GM21390 (cell line): ENCODE measurements around the gene CDH12.

Experiments
- ATAC-seq: cut with Tn5 transposase; IDR thresholded peaks from one replicate; pipeline ENCODE4 v1.9.1; 2021; ENCODE audit not compliant: unreplicated experiment

Gene CDH12

DNA sequence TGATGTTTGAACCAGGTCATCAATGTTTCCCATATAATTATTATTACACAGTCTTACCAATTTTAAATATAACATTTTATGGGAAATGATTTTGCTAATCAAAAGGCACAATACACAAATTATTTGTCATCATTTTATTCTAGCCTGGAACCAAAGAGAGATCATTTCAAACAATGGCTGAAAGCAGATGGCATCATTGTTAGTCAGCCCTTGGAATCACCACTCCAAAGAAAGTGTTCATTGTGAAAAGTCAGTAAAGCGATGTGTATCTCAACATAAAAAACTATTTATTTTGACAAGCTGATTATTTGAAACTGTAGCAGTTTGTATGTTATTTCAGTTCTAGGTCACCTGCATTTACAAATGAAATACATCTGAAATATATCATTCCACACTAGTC, 1068.7 kb downstream of the CDH12 start:
- no peak for ATAC-seq

DNA sequence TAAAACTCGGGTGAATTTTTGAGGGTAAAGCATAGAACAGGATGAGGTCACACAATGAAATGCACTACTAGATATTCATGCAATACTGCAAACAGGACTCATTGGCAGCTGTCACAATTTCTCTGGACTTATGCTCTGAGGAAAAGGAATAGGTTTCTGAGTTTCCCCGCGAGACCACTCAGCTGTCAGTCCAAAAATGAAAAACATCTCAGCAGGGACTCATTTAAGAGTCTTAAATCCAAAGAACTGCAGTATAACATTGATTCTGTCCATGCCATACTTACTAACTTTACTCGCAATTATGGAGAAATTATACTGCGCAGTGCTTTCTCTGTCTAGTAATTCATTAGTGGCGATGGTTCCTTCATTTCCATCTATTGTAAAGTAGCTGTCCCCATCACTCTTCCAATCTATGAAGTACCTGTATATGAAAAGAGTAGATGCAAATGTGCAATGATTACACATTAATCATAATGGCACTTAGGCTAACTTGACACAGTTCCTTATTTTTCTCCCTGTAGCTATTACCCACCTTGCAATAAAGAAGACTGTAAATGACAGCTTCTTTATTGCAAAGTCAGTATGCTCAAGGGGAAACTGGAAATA, 1070.0 kb downstream of the CDH12 start:
- ATAC-seq = no peak

DNA sequence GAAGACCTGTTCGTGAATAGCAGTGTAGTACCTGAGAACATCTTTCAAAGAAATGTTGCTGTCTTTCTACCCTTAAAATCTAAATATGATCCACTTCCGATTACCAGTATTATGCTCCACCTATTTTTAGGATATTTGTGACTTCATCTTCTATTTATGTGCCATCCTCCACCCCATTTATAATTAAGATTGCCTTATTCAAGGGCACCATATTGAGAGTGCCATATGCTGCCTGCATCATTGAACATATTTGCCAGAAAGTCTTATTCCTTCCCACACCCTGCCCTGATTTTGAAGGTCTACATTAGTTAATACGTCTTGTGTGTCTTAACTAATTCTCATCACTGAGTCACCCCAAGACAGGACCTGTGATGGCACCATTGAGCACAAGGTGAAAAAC, 1076.7 kb downstream of the CDH12 start:
- ATAC-seq = no peak

DNA sequence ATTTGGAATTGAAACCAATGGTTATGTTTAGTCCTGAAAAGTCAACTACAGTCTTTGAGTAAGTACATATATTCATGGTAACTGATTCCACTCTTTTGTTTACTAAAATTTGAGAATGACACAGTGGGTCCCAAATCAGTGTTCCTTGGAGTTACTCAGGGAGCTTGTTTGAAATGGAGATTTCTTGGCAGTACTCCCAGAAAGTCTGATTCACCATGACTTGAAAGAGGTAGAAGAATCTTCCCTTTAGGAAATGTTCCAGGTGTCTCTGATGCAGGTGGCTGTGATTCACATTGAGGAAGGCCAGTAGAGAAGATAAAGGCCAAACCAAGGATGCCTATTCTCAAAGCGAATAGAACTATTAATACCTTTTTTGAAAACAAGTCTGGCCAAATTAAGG, 1078.3 kb downstream of the CDH12 start:
- ATAC-seq = no peak

DNA sequence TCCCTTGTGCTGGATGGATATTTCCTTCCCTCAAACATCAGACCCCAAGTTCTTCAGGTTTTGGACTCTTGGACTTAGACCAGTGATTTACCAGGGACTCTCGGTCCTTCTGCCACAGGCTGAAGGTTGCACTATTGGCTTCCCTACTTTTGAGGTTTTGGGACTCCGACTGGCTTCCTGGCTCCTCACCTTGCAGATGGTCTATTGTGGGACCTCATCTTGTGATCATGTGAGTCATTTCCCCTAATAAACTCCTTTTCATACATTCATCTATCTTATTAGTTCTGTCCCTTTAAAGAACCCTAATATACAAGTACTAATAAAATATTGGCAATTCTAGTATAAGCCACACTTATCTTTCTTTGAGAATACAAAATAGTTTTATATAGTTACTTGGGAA, 1078.9 kb downstream of the CDH12 start:
- ATAC-seq = no peak

DNA sequence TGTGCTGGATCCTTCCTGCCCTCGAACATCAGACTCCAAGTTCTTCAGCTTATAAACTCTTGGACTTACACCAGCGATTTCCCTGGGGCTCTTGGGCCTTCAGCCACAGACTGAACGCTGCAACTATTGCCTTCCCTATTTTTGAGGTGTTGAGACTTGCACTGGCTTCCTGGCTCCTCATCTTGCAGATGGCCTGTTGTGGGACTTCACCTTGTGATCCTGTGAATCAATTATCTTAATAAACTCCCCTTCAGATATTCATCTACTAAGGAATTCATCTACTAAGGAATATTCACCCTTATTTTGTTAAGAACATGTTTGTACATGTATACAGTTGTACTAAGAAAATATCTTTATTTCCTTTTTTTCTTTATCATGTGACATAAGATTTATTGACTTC, 1079.7 kb downstream of the CDH12 start:
- ATAC-seq = no peak

DNA sequence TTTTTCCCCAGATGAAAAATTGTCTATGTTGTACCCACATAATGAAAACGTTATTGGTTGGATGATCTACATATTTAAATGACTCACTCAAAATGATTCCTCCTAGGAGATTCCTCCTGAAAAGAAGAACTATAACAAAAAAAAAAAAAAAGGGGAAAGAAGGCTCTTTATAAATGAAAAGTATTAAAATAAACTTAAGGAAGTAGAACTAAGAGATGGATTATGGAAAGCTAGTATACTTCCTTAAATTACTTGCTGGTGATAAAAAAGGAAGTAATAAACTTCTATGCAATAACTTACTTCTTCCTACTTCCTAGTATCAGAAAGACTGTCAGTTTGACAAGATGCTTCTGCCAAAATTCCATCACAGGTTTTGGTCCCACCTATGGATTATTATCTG, 1087.7 kb downstream of the CDH12 start:
- ATAC-seq = no peak

DNA sequence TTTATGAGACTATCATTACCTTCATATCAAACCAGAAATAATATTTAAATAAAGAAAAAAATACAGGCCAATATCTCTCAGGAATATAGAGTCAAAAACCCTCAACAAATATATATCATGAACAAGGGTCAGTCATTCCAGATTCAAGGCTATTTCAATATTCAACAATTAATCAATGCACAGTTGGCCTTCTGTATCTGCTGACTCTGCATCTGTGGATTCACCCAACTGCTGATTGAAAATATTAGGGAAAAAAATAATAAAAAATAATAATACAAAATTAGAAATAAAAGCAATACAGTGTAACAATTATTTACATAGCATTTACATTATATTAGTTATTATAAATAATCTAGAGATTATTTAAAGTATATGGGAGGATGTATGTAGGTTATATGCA, 1114.0 kb downstream of the CDH12 start:
- no peak for ATAC-seq

- ATAC-seq = no peak
Observed at GRCh38 chr5:21723500-21723899, 1129.6 kb downstream of the CDH12 start.

DNA sequence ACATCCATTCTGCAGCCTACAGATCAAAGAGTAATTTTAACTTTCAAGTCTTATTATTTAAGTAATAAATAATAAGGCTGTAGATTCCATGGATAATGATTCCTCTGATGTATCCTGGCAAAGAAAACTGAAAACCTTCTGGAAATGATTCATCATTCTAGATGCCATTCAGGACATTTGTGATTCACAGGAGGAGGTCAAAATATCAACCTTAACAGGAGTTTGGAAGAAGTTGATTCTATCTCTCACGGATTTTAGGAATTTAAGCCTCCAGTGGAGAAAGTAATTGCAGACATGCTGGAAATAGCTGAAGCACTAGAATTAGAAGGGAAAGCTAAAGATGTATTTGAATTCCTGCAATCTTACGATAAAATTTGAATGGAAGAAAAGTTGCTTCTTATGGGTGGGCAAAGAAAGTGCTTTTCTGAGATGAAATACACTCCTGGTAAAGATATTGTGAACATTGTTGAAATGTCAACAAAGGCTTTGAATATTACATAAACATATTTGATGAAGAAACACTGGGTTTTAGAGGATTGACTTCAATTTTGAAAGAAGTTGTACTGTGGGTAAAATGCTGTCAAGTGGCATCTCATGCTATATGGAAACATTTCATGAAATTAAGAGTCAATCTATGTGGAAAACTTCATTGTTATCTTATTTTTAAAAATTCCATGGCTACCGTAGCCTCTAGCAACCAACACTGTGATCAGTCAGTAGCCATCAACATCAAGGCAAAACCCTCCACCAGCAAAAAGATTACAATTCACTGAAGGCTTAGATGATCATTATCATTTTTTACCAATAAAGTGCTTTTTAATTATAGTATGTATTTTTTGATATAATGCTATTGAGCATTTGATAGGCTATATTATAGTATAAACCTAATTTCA, 1141.0 kb downstream of the CDH12 start:
- no peak for ATAC-seq

DNA sequence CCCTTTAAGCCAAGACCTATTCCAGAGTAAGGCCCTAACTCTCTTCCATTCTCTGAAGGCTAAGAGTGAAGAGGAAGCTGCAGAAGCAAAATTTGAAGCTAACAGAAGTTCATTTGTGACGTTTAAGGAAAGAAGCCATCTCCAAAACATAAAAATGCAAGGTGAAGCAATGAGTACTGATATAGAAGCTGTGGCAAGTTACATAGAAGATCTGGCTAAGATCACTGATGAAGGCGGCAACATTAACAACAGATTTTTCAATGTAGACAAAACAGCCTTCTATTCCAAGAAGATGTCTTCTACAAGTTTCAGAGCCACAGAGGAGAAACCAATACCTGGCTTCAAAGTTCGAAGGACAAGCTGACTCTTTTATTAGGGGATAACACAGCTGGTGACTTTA, 1143.4 kb downstream of the CDH12 start:
- no peak for ATAC-seq

DNA sequence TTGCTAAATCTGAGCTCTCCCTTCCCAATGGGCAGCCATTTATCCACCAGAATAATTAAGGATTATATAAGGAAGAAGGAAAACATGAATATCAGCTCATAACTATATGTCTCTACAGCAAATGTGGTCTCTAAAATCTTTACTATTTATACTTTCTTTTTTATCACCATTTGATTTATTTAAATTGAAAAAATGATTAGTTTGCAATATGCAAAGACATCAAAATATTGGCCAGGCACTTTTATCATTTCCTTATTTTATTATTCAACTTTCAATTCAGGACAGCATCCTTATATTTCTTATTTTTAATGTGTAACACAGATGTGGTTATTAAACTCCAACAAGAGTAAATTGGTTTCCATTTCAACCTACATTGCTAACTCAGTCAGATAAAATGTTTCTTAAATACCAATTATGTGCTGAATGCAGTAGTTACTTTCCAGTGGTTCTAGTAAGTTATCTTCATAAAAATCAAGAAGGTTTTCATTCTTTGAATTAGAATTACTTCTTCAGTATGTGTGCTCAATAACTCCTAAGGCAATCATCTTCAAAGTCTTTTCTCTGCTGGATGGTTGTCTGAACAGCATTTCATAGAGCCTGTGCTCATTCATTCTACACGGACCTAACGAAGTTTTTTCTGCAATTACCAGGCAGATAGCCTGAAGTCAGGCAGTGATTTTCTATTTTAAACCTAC, 1148.0 kb downstream of the CDH12 start:
- no peak for ATAC-seq

GRCh38 chr5:21701317-21701716, 1151.8 kb downstream of the CDH12 start:
- ATAC-seq = no peak
